ENCODE results near the gene PRDM5. TPM values are rescaled to one million over a fixed set of nuclear protein-coding genes. Genes with fewer than 3 reads are reported as not detected.

The PRDM5 gene
- total RNA-seq, 1 donor from 2014 or later, result 5.2 TPM

DNA sequence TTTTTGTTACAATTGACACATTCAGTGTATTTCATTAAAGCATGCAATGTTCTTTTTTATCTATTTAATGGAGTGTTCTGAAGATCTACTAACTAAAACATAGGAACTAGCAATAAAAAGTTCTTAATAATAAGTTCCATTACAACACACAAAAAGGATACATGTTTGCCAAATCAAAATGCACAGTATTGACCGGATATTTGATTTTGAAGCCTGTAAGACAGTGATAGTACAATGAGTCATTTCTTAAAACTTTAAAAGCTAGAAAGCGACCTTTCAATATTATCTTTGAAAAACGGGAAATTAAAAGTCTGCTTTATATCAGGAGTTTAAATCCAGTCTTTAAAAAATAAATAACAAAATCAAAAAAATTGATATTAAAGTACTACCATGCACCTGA is 2.4 kb upstream of the PRDM5 start:
- DNase-seq (ENCODE audit: low read depth), result no peak
- no peak overlapping the region for H3K4me3 ChIP-seq (ENCODE audit: low read depth, low read length)
- TF ChIP-seq, protein P1, sequence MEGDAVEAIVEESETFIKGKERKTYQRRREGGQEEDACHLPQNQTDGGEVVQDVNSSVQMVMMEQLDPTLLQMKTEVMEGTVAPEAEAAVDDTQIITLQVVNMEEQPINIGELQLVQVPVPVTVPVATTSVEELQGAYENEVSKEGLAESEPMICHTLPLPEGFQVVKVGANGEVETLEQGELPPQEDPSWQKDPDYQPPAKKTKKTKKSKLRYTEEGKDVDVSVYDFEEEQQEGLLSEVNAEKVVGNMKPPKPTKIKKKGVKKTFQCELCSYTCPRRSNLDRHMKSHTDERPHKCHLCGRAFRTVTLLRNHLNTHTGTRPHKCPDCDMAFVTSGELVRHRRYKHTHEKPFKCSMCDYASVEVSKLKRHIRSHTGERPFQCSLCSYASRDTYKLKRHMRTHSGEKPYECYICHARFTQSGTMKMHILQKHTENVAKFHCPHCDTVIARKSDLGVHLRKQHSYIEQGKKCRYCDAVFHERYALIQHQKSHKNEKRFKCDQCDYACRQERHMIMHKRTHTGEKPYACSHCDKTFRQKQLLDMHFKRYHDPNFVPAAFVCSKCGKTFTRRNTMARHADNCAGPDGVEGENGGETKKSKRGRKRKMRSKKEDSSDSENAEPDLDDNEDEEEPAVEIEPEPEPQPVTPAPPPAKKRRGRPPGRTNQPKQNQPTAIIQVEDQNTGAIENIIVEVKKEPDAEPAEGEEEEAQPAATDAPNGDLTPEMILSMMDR (conservative IDR thresholded peaks at IDR 0.05; ENCODE audit: low read depth, low read length), result no peak

DNA sequence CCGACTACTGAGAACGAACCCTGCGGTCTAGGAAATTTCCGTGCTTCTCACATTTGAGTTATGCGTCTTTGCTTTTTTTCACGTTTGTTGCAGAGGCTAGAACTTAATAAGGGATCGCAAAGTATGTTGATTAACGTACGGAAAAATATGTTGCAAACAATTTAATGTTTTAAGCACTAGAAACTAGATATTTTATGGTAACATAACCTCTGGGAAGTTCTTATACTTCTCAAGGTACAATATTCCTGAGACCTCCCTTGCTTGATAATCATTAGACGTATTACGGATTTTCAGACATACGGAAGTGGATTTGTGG is 639 bp upstream of the PRDM5 start:
- no peak for DNase-seq (ENCODE audit: low read depth)
- TF ChIP-seq, protein P1 (conservative IDR thresholded peaks at IDR 0.05; ENCODE audit: low read depth, low read length), result no peak
- peak overlapping the region; percentile 76 for H3K4me3 ChIP-seq (ENCODE audit: low read depth, low read length)

DNA sequence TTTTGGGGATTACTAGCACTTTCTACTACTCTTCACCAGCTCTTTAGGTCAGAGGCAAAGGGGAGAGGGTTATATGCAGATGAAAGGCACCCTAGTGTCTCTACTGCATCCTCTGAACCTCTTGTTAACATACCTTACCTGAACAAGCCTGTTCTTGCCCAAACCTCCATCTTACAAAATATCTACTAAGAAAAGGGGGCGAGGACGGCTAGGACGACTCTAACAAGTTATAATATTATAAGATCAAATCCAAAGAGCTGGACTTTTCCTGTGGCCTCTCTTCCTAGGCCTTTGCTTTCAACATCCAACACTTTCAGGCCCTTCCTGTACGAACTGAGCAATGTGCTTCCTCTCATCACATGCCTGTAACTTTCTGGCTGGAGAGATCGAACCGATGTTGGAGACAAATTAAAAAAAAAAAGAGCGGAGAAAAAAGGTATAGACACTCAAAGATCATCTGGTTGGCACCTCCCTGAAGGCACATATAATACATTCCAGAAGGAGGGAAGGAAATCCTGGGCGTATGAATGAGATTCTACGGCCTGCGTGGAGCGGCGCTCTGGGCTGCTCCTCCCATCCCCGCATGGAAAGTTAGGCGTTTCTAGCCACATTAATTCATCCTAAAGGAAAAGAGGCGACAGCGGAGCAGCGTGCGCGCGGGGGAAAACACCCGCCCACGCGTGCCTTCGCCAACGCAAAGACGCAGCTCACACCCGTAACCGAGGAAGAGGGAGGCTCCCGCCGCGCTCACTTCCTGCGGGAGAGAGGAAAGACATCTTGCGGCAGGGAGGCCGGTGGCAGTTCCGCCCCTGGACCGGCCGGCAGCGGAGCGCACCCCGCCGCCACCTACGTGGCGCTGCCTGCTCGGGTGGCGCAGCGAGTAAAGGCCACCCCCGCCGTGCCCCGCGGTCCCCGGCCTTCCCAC is 808 bp downstream of the PRDM5 start:
- TF ChIP-seq, protein P1 (conservative IDR thresholded peaks at IDR 0.05; ENCODE audit: low read depth, low read length), result no peak
- no peak for DNase-seq (ENCODE audit: low read depth)
- H3K4me3 ChIP-seq (ENCODE audit: low read depth, low read length), result peak overlapping the region; percentile 76

DNA sequence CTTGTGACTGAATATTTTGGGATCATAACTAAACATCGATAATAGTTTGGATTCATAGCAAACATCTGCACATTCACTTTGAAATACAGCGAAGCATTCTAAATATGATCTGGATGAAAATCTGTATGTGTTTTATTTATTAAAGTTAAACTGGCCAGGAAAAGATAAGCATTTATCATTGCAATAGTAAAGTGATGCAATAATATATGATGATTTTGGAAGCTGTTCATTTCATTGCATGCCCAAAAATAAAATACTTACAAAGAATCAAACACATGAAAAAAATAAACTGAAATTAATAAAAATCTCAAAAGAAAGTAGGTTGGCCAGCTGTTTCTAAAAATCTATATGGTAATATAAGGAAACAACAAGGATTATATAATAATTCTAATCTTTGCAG is 1.9 kb downstream of the PRDM5 start:
- TF ChIP-seq, protein P1 (conservative IDR thresholded peaks at IDR 0.05; ENCODE audit: low read depth, low read length), result no peak
- no peak for DNase-seq (ENCODE audit: low read depth)
- no peak overlapping the region for H3K4me3 ChIP-seq (ENCODE audit: low read depth, low read length)

DNA sequence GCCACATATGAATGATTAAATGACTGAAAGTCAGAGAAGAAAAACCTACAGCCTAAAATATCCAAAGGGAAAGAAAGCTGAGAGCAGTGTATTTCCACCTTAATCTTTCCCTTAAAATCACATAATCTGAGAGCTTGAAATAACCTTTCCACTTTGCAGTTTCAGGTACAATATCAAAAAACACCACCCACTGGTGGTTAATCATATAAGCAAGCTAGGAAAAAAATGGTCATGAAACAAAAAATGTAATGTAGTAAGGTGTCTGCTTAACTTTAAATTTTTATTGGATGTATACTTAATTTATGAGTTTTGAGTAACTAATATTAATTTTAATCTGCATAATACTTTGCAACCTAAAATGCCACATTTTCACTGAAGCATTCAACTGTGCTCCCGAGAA is 3.2 kb downstream of the PRDM5 start:
- H3K4me3 ChIP-seq (ENCODE audit: low read depth, low read length), result no peak overlapping the region
- DNase-seq (ENCODE audit: low read depth), result no peak
- TF ChIP-seq, protein P1 (conservative IDR thresholded peaks at IDR 0.05; ENCODE audit: low read depth, low read length), result peak; percentile 26

DNA sequence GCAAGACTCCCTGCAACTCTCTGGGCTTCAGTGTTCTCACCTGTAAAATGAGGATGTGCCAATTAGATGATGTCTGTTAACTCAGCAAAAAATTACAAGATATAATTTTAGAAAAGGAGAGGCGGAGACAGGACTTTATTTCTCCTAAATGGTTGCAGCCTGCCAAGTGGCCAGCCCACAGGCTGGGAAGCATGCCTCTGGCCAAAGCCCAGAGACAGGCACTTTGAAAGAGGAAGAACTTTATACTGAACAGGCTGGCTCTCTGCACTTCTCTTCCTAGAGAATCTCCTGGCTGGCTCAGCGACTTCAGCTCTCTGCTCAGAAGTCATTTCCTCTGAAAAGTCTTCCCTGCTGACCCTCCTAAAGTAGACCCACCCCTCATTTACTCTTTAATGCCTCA is 3.7 kb downstream of the PRDM5 start:
- no peak overlapping the region for H3K4me3 ChIP-seq (ENCODE audit: low read depth, low read length)
- no peak for DNase-seq (ENCODE audit: low read depth)
- TF ChIP-seq, protein P1 (conservative IDR thresholded peaks at IDR 0.05; ENCODE audit: low read depth, low read length), result no peak

DNA sequence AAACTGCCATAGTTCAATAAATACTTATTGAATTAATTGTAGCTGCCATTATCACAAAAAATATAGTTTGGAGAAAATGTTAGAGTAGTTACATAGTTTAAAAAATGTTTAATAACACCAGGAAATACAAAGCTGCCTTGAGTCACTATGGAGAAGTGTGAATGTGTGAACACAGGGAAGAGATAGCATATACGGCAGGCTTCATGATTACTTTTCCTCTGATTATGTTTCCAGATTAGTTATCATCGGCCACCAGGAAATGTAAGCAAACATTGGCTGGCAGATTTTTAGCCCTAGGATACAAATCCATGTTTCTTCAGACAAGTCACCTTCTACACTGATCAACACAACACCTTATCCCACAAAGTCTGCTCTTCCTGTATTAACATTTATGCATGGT is 4.4 kb downstream of the PRDM5 start:
- H3K4me3 ChIP-seq (ENCODE audit: low read depth, low read length), result no peak overlapping the region
- TF ChIP-seq, protein P1 (conservative IDR thresholded peaks at IDR 0.05; ENCODE audit: low read depth, low read length), result no peak
- DNase-seq (ENCODE audit: low read depth), result no peak
